Measurements from ENCODE around the gene GPS2.

Gene GPS2

DNA sequence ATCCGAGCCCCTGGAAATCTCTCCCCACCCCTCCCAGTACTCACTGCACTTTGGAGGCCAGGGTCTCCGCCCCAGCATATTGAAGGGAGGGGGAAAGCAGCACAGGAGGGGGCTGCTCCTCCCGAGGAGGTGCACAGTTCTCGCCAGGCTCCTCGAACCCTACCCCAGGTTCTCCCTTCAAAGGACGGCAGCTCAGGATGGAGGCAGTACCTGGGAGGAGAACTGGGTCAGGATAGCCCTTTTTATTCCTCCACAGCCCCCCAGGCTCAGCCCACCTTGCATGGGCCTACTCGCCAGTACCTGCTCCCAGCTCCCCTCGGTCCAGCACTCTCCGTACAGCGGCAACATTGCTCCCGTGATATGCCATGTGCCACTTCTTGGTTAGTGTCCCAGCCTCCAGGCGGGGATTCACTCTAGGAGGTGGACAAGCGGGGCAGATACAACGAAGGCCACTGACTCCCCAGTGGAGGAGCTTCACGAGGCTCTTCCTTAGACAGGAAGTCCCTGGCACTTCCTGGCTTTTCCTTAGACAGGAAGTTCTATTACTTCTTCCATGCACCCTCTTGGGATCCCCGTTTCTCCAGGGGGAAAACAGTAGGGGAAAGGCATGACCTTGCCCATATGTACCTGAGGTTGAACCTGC lies 2.1 kb upstream of the GPS2 start:
- no peak for DNase-seq (ENCODE audit: low spot score)

DNA sequence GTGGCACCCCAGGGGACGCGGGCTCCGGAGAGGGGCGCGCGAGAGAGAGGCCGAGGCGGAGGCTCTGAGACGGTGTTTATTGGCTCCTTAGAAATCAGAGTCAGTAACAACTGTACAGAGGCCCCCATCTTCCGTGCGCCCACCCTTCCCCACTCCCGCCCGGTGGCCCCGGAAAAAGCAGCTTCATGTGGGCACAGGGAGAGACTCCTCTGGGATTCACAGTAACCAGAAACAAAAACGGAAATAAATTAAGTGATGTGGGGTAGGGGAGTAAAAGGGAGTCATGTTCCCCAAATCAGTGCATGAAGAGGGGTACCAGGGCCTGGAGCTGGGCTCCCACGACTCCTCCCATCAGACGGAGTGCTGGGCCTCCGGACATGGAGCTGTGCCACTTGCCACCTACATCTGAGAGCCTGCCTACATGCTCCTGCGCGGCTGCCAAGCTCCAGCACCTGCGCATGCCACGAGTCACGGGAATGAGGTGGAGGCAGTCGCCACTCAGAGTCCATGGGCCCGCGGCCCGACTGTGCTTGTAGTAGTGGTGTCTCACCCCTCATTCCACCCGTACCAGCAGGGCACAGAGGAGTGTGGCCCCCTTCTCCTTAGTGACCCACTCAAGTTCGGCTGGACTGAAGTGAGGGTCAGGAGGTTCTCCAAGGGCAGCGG lies 543 bp upstream of the GPS2 start:
- no peak for DNase-seq (ENCODE audit: low spot score)

DNA sequence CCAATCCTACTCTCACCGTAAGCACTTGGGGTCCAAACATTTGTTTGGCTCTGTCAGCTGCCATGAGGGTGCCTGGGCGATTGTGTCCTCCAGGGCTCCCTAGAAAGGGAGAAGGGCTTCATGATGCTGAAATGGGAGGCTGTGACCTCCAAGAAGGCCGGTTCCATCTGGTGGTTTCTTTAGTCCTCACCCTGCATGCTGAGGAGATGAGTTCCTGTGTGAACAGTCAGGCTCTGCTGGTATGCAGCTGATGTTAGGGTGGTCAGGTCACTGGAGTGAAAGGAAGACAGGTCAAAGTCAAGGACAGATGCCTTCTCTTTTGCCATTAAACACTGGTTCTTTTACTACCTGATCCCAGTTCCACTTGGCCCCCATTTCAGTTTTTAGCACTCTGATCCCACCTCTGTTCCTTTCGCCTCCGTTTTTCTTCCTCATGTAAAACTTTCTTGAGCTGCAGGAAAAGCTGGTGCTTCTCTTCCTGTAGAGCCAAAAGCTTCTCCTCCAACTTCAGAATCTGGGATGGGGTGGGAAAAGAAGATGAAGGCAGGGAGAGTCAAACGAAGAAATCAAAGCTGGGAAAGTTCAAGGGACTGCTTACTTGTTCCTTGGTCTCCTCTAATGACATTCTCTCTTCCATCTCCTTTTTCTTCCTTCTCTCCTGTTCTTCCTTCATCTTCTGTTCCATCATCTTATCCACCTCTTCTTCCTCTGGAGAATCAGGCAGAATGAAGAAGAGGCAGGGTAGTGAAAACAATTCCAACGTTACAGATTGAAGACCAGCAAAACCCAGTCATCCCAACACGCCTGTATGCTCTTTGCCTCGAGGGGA lies 1.1 kb downstream of the GPS2 start:
- no peak for DNase-seq (ENCODE audit: low spot score)

DNA sequence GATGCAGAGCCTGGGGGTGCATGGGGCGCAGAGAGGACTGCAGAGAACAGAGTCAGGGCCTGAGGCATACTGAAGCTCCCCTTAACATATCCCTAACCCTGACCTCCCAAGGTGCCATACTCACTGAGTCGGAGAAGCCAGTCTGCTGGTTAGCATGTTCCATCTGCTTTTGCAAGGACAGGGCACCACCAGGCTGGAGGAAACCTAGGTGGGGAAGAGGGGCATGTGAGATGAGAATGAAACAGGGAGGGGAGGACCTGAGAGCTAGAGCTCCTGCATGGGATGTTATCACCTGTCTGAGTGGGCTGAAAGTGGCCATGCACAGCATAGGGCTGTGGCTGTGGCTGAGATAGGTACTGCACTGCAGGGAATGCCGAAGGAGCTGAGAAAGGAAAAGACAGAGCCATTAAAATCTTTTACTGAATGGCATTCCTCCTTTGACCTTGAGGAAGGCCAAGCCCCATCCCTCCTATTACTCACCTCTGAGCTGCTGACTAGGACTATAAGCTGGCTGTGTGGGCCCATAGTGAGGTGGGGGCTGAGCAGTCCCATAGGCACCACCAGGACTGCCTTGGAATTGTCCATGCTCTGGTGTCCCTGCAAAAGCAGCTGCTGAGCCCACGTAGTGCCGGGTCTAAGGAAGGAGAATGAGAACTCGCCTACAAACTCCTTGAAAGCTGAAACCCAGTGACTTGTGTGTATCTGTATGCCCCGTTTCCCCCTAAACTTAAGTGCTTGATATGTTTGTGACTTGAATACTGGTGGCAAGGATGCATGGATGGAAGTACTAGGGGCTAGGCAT lies 1.9 kb downstream of the GPS2 start:
- DNase-seq (ENCODE audit: low spot score) = no peak

DNA sequence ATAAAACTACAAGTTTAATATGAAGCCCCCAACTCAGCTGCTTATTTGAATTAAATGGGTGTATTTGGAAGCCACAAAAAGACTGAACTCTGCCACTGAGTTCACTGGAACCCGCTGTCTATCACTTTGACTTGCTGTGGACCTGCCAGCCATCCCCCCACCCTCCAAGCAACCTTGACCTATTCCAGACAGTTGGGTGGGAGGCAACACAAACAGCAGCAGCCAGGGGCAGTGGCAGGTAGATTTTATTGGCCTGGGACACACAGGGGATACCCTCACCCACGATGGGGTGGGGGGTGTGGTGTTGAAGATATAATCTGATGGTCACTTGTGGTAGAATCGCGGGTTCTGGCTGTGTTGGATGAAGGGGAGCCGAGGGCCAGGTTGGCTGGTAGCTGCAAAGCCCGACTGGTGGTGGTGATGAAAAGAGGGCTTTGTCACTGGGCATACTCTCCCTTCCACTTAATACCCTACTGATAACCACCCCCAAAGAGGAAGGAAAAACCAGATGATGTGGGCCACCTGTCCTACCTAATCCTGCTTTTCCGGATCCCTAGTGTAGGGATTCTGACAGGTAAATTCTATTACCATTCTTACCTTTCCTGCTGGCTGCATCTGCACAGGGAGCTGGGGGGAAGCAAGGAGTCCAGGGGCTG lies 2.6 kb downstream of the GPS2 start:
- no peak for DNase-seq (ENCODE audit: low spot score)

DNA sequence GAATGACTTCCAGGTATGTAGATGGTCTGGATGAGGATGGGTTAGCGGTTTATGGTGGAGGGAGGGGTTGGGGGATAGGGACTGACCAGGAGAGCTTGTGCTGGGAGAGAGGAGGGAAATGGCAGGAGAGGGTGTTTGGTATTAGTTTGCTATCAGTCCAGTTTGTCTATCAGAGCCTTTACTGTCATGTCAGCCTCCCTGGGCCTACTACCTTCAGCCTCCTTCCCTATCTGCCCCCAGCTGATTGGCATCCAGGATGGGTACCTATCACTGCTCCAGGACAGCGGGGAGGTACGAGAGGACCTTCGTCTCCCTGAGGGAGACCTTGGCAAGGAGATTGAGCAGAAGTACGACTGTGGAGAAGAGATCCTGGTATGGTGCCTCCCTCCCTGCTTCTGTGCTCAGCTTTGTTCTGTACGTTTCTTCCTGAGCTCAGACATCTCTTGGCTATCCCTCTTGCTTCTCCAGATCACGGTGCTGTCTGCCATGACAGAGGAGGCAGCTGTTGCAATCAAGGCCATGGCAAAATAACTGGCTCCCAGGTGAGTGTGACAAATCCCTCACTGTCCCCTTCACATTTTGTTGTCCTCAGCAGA lies 4.0 kb downstream of the GPS2 start:
- DNase-seq (ENCODE audit: low spot score) = no peak

DNA sequence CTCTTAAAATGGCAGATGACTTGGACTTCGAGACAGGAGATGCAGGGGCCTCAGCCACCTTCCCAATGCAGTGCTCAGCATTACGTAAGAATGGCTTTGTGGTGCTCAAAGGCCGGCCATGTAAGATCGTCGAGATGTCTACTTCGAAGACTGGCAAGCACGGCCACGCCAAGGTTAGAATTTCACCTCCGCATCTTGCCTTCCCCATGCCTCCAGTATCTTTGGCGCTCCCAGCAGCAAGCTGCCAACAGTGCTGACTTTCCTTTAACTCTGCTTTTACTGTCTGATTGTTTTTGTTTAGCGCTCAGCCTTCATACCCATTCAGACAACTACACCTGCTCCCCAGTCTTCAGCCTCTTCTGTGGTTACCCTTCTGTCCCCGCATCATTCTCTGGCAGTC lies 5.5 kb downstream of the GPS2 start:
- DNase-seq (ENCODE audit: low spot score) = no peak

DNA sequence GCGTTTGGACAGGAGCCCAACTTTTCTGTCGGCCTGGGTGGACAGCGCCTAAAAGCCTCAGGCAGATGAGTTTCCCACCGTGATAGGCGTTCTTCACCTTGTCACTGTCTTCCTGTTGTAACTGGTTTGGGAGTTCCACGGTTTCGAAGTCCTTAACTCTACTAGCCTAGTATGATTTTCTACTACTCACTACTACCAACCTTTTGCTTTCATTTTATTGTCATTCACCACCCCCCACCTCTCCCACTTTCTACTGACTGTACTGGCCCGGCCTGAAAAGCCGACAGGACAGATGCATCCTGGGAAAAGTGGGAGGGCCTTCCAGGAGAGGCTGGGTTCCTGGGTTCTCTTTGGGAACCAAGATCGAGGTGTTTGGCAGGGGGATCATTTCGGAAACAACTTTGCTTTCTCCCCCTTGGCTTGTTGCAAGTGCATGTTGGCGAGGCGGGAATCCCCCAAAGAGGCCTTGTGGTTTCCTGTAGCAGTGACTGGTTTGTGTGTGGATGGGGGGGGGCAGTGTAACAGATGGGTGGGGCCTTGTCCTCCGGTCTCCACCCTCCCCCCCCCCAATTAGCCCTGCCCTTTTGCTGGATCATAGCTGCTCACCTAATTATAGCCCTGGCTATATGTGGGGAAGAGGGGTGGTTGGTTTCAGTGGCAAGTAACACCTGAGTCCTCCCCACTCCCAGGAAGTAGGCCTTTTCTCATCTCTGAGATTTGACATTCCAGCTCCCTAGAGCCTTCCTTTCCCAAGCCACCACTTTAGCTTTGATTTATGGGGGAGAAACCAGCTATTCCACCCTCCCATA lies 6.3 kb downstream of the GPS2 start:
- DNase-seq (ENCODE audit: low spot score) = peak; percentile 82

DNA sequence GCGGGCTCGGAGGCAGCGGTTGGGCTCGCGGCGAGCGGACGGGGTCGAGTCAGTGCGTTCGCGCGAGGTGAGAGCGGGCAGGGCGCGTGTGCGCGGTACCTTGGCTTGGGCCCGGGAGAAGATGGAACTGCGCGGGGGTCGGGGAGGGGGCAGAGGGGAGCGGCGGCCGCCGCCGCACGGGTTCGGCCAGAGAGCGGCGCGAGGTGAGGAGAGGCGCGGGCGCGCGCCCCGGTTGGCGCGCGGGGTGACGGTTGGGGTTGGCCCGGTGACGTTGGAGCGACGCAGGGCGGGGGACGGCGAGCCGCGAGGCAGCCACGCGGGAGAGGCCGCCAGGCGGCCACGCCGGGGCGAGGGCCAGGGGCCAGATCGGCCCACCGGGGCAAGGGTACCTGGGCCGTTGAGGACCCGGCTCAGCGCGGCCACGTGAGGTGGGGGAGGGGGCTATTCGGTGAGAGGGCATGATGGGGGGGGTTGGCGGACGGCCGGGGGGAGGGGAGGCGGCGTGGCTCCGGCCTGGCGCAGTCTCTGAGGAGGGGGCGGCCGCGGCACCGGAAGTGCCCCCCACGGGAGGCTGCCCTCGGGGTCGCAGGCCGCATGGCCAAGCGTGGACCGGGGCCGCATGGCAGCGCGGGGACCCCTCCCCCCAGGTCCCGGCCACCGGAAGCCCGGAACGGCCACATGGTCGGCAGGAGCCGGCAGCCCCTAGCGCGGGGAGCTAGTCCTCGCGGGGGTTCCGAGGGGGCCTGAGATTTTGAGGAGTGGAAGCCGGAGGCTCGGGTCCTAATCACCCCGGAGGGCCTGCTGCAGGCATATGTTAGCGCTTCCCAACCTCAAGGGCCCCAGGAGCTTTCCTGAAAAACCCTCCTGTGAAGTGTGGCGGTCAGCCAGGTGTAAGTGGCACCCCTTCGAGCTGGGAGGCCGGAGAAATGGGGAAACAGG lies 7.2 kb downstream of the GPS2 start:
- peak; percentile 43 for DNase-seq (ENCODE audit: low spot score)

DNA sequence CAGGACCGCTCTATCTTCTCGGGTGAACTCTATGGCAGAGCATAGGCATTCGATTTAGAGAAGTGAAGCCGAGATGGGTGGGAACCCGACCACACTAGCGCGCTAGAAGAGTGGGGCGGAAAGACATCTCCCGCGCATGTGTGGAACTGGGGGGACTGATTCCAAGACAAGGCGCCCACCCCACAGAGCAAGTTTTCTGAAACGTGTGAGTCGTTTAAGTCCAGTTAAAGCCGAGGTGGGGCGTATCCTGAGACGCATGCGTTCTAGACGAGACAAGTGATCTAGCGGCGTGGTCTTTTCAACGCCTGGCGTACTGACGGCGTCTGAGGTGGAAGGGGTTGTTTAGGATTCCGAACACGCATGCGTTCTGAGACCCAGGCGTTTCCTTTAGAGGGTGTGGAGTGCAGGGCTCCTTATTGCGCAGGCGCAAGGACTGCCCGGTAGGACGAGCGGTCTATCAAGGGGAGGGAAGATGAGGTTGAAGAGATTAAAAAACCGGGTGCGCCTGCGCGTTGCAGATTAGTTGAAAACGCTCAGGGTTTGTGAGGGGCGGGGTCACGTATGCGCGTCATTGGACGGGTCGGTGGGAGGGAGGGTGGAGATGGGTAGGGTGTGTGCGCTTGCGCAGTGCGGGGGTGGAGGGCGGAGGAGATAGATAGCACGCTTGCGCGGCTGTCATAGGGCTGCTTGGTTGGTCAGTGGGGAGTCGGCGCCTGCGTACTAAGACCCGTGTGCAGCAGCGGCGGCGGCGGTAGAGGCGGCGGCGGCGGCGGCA lies 8.1 kb downstream of the GPS2 start, which contains the start of gene EIF5A:
Gene EIF5A, plus strand, starts transcription at position 718 of the 775 bp plus-strand sequence. CDS start 2,008 bp downstream, outside the sequence.
- DNase-seq (ENCODE audit: low spot score) = peak; percentile 100

DNA sequence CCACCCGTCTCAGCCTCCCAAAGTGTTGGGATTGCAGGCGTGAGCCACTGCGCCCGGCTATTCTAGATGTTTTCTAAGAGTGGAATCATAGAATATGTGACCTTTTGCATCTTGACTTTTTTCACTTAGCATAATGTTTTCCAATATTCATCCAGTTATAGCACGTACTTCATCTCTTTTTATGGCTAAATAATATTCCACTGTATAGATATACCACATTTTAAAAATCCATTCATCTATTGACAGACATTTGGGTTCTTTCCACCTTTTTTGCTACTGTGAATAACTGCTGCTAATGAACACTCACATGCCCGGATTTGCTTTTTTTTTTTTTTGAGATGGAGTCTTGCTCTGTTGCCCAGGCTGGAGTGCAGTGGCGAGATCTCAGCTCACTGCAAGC lies 11.0 kb downstream of the GPS2 start:
- no peak for DNase-seq (ENCODE audit: low spot score)

DNA sequence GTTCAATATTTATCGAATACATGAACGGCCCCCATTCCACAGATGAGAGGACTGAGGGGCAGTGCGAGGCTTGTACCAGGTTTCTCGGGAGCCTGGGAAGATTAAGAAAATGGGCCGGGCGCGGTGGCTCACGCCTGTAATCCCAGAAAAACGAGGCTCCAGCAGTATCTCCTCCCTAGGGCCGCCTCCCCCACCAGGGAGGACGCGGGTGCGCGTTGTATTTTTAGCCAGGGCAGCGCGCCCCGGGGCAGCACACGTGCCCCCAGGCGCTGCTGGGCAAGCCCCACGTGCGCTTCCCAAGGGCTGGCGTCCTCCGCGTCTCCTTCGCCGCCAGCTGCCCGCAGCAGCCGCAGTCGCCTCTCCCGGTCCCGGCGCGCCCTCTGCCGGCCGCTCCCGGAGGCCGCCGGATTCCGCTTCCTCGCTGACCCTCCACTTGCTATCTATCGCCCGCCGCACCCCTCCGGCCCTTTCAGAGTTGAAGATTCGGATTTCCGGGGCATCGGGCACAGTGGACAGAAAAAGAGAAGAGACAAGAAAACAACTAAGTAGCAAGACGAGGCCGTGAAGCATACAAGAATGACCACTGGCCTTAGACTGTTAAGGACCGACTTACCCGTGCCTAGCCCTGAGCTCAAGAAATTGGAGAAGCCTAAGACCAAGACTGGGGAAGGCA lies 18.8 kb downstream of the GPS2 start:
- DNase-seq (ENCODE audit: low spot score) = peak; percentile 68

DNA sequence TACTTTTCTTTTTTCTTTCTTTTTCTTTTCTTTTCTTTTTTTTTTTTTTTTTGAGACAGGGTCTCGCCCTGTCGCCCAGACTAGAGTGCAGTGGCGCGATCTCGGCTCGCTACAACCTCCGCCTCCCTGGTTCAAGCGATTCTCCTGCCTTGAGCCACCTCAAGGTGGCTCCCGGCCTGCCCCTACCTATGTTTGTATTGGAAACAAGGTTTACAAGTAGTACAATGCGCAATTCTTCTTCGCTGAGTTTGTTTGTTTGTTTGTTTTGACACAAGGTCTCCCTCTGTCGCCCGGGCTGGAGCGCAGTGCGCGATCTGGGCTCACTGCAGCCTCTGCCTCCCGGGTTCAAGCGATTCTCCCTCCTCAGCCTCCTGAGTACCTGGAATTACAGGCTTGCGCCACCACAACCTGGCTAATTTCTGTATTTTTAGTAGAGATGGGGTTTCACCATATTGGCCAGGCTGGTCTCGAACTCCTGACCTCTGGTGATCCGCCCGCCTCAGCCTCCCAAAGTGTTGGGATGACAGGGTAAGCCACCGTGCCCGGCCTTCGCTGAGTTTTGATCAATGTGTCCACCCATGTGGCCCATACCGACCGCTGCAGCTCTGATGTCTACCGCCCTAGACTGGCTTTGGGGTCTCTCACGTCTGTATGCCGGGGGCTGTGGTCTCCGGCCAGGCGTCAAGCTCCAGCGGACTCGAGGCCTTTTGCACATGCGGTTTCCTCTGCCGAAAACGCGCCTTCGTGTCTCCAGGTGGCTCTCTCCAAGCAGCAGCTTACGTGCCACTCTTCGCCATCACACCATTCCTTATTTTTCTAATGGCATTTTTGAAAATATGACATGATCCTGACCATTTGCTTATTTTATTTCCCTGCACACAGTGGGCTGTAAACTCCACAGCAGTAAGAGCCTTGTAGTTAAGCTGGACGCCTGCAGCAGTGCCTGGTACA lies 19.7 kb downstream of the GPS2 start:
- DNase-seq (ENCODE audit: low spot score) = no peak

DNA sequence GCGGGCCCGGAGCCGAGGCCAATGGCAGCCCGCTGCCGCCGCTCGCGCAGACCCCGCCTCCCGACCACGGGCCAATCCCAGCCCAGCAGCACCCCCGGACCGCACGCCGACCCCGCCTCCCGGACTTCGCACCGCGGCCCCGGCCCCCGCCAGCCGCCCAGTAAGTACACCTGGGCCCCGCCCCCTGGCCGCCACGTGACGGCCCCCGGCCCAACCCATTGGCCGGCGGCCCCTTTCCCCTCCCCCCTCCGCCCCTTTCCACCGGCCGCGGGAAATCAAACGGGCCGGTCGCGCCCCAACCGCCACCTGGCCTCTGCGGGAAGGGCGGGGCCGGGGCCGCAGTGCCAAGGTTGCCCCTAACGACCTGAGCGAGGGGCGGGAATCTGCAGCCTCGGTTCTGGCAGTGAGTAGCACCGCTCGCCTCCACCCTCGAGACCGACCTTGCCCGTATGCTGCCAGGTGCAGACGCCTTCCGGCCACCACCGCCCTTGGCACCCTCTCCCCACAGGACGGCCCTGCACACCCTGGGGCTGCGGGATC lies 20.5 kb downstream of the GPS2 start, which contains the start of gene YBX2:
Gene YBX2, minus strand, starts transcription at position 26 of the 540 bp plus-strand sequence. CDS start 139 bp downstream, outside the sequence.
- peak; percentile 76 for DNase-seq (ENCODE audit: low spot score)

DNA sequence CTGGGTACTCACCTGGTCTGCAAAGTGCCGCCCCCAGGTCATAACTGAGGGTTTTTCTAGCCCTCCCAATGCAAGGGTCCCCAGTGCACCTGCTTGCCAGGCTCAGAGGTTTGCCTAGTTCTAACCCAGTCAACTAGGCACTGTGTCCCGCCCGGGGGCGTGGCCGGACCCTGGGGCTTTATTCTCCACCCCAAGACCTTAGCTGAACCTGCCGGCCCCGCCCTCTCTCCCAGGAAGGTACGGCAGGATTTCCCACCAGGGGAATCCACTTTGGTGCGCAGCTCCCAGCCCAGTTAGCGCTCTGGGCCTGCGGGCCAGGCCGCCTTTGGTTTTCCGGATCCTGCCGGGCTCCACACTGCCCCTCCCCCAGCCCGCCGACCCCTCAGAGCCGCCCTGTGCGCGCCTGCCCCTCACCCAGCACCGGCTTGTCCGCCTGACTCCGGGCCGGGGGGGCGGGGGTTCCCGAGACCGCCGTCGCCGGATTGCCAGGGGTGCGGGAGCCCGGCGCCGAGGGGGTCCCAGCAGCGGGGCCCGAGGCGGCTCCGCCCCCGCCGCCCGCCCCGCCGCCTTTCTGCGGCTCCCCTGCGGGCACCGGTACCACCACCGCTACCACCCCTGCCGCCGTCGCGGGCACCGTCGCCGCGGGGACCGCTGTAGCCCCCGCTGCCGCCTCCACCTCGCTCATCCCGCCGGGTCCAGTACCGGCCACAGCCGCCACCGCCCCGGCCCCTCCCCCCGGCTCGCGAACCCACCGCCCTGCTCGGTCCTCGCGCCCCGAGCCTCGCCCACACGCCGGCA lies 21.1 kb downstream of the GPS2 start:
- no peak for DNase-seq (ENCODE audit: low spot score)
